GM12878 (cell line): Measurements from ENCODE around the gene UGT2B10. TPM values are rescaled to one million over a fixed set of nuclear protein-coding genes. Genes with fewer than 3 reads are reported as not detected.

Source experiments
- ATAC-seq: fragments of 200-7000 bp; cut with Tn5 transposase; 3 replicates; pipeline ENCODE4 v1.9.1; 2020; ENCODE audit warnings: mild to moderate bottlenecking, moderate library complexity
- BruUV-seq: library from RNA; stranded (reverse); fragments of 400-500 nt; replicated peaks from 2 replicates; lab custom pipeline; 2021; lab: Mats Ljungman, UMichigan
- CTCF ChIA-PET: fragments of 300-600 bp; sonication (Branson Sonifier 250); formaldehyde crosslinking; extraction: SDS; loops from one replicate; lab custom pipeline; 2021; ENCODE audit warnings: inconsistent platforms; lab: Yijun Ruan, JAX
- POLR2A ChIA-PET: fragments of 350-600 bp; formaldehyde crosslinking; extraction: SDS; loops from one replicate; lab custom pipeline; 2021; ENCODE audit warnings: inconsistent platforms; lab: Charles Lee
- RAD21 ChIA-PET: fragments of 300-600 bp; sonication (Branson Sonifier 250); formaldehyde crosslinking; loops from one replicate; lab custom pipeline; 2023; ENCODE audit warnings: antibody characterized with exemption; ENCODE audit not compliant: unreplicated experiment; lab: Charles Lee
- SMC1A ChIA-PET: fragments of 300-600 bp; sonication (Branson Sonifier 250); formaldehyde crosslinking; loops from one replicate; lab custom pipeline; 2023; ENCODE audit not compliant: unreplicated experiment, uncharacterized antibody; lab: Charles Lee
- DNase-seq: peaks from one replicate; pipeline ENCODE4 v3.0.0-alpha.2; 2011; ENCODE audit warnings: low read depth, low spot score
- FAIRE-seq: peaks from 3 replicates; lab custom pipeline; 2011; peaks lifted over from hg19 to GRCh38; lab: Jason Lieb, UNC
- H2AFZ ChIP-seq: 2 replicates; pipeline ENCODE4 v1.6.0; 2011; ENCODE audit warnings: low read depth, low read length, control low read depth; ENCODE audit not compliant: control insufficient read depth
- H3K27ac ChIP-seq: 2 replicates; pipeline ENCODE4 v1.5.1; 2011; ENCODE audit warnings: control low read depth; ENCODE audit not compliant: control insufficient read depth, insufficient read depth
- H3K27me3 ChIP-seq, 2 experiments: replicated peaks in 1 of 2; 2 replicates each; pipeline versions ENCODE4 v1.6.0 to v1.6.1; 2011; ENCODE audit warnings: low read length in 1 of 2; ENCODE audit not compliant: control insufficient read depth in 2 of 2, insufficient read depth in 2 of 2
- H3K36me3 ChIP-seq, 2 experiments: 2 replicates each; pipeline ENCODE4 v1.5.1; 2011; ENCODE audit warnings: low read length in 1 of 2; ENCODE audit not compliant: control insufficient read depth in 2 of 2, insufficient read depth in 2 of 2
- H3K4me1 ChIP-seq: 2 replicates; pipeline ENCODE4 v1.6.1; 2011; ENCODE audit warnings: mild to moderate bottlenecking, low read length, moderate library complexity, mixed read lengths; ENCODE audit not compliant: control insufficient read depth, insufficient read depth
- H3K4me2 ChIP-seq: 2 replicates; pipeline ENCODE4 v1.6.0; 2011; ENCODE audit warnings: control low read depth; ENCODE audit not compliant: control insufficient read depth, insufficient read depth
- H3K4me3 ChIP-seq: fragments of 200-600 bp; sonication (generic); 2 replicates; pipeline ENCODE4 v1.5.1; 2016
- H3K79me2 ChIP-seq: 2 replicates; pipeline ENCODE4 v1.6.0; 2011; ENCODE audit warnings: low read length; ENCODE audit not compliant: control insufficient read depth, insufficient read depth
- H3K9ac ChIP-seq: 2 replicates; pipeline ENCODE4 v1.8.0; 2011; ENCODE audit warnings: low read length, control low read depth, mixed read lengths; ENCODE audit not compliant: control insufficient read depth, insufficient read depth
- H3K9me3 ChIP-seq: replicated peaks from 3 replicates; pipeline ENCODE4 v1.5.1; 2011; ENCODE audit warnings: mild to moderate bottlenecking, low read length; ENCODE audit not compliant: control insufficient read depth, insufficient read depth
- H4K20me1 ChIP-seq: 2 replicates; pipeline ENCODE4 v1.6.0; 2011; ENCODE audit not compliant: control insufficient read depth, insufficient read depth
- ATF3 ChIP-seq: IDR thresholded peaks from 2 replicates; pipeline ENCODE4 v1.6.1; 2011; ENCODE audit warnings: low read depth, mild to moderate bottlenecking, low read length, moderate library complexity, borderline replicate concordance; ENCODE audit errors: extremely low read depth
- ATF7 ChIP-seq: fragments of 450-650 bp; IDR thresholded peaks from 2 replicates; pipeline ENCODE4 v1.6.1; 2016; ENCODE audit warnings: low read depth, mild to moderate bottlenecking
- E4F1 ChIP-seq: fragments of 450-650 bp; IDR thresholded peaks from 2 replicates; pipeline ENCODE4 v1.6.1; 2018; ENCODE audit warnings: borderline replicate concordance, mild to moderate bottlenecking; ENCODE audit not compliant: partially characterized antibody
- IKZF1 ChIP-seq: fragments of 450-650 bp; conservative IDR thresholded peaks from 2 replicates; pipeline ENCODE4 v1.6.1; 2017; ENCODE audit warnings: antibody characterized with exemption, mild to moderate bottlenecking
- IRF3 ChIP-seq: fragments of 450-650 bp; IDR thresholded peaks from 2 replicates; pipeline ENCODE4 v1.6.1; 2014; ENCODE audit warnings: mild to moderate bottlenecking
- KAT2A ChIP-seq: conservative IDR thresholded peaks from 2 replicates; pipeline ENCODE4 v1.6.1; 2011; ENCODE audit warnings: low read depth, low read length; ENCODE audit not compliant: control insufficient read depth
- NR2C2 ChIP-seq: IDR thresholded peaks from 2 replicates; pipeline ENCODE4 v1.6.1; 2011; ENCODE audit warnings: borderline replicate concordance, low read depth; ENCODE audit not compliant: control insufficient read depth, insufficient read length
- NRF1 ChIP-seq: conservative IDR thresholded peaks from 2 replicates; pipeline ENCODE4 v1.6.1; 2011; ENCODE audit warnings: mild to moderate bottlenecking, low read depth, low read length, improper control_type of control experiment
- SP1 ChIP-seq: IDR thresholded peaks from one replicate; pipeline ENCODE4 v1.6.1; 2011; ENCODE audit warnings: low read depth, low read length
- SREBF1 ChIP-seq: IDR thresholded peaks from 2 replicates; pipeline ENCODE4 v1.6.1; 2012; ENCODE audit warnings: mild to moderate bottlenecking, low read length
- STAT3 ChIP-seq: IDR thresholded peaks from 2 replicates; pipeline ENCODE4 v1.6.1; 2011; ENCODE audit warnings: low read depth, low read length, improper control_type of control experiment
- USF1 ChIP-seq: IDR thresholded peaks from 2 replicates; pipeline ENCODE4 v1.6.1; 2011; ENCODE audit warnings: borderline replicate concordance, low read depth, mild to moderate bottlenecking, moderate library complexity, mixed read lengths, low read length; ENCODE audit not compliant: insufficient read depth; ENCODE audit errors: extremely low read length
- ZNF592 ChIP-seq: fragments of 450-650 bp; IDR thresholded peaks from 2 replicates; pipeline ENCODE4 v1.6.1; 2017; ENCODE audit warnings: mild to moderate bottlenecking, moderate library complexity
- ZNF622 ChIP-seq: fragments of 450-650 bp; IDR thresholded peaks from 2 replicates; pipeline ENCODE4 v1.6.1; 2017; ENCODE audit warnings: mild to moderate bottlenecking, inconsistent platforms
- ZSCAN29 ChIP-seq: fragments of 450-650 bp; IDR thresholded peaks from 2 replicates; pipeline ENCODE4 v1.6.1; 2017; ENCODE audit warnings: mild to moderate bottlenecking, moderate library complexity
- WGBS: methylation state at CpG from one replicate; pipeline ENCODE4 v1.1.6; 2016; ENCODE audit warnings: low lambda C conversion rate; ENCODE audit not compliant: insufficient replicate concordance, insufficient coverage; ENCODE audit errors: missing lambda C conversion rate; 5-methylcytosine and 5-hydroxymethylcytosine counted together
- in situ Hi-C: fragments of 300-500 bp; cut with MboI; formaldehyde crosslinking; loops from 9 replicates; pipeline ENCODE4 v1.14.3; 2018; ENCODE audit warnings: mixed read lengths
- intact Hi-C: fragments of 100-400 bp; cut with micrococcal nuclease; formaldehyde crosslinking; loops from one replicate; pipeline ENCODE4 v1.14.2; 2022; ENCODE audit not compliant: unreplicated experiment
- polyA plus RNA-seq, 11 experiments: library from polyadenylated mRNA; depleted of rRNA in 4 of 11; unstranded in 6 of 11; stranded (reverse) in 5 of 11; fragments of >200 nt; fragmentation: Nextera tagmentation in 4 of 11; fragmentation: Illumina TruSeq in 1 of 11; extraction: Ambion mirVana in 4 of 11; extraction: Trizol in 1 of 11; gene quantifications; 1 replicate in 1 of 11; 2 replicates in 10 of 11; pipeline versions ENCODE4 v1.2.1 to v1.2.3, GENCODE V29; 2011 to 2016; ENCODE audit warnings: inconsistent platforms in 2 of 11, missing spikeins in 2 of 11, low read depth in 1 of 11
- total RNA-seq, 4 experiments: library from RNA; depleted of rRNA in 3 of 4; stranded (reverse); fragments of >200 nt in 3 of 4; fragmentation: Illumina TruSeq in 1 of 4; extraction: Trizol in 1 of 4; gene quantifications; 2 replicates each; pipeline versions ENCODE4 v1.2.1 to v1.2.3, GENCODE V29; 2013 to 2021

Gene UGT2B10
- total and polyA plus RNA-seq, 10 of the 15 experiments (the other 5 are each of a cell fraction or from before 2014, with no cell fraction given): not detected

- TF ChIP-seq IRF3 (no peak), KAT2A (no peak)
Measured at GRCh38 chr4:68797048-68797447, 18.7 kb upstream of the UGT2B10 start (continued).

GRCh38 chr4:68797618-68798017, 18.2 kb upstream of the UGT2B10 start:
- Histone ChIP-seq H3K79me2 (no peaks in the 10 kb centered on the region), H3K9me3 (no peaks in the 10 kb centered on the region), H3K4me2 (no peak overlapping the region), H3K27ac (no peak overlapping the region), H3K36me3 (no peaks in the 10 kb centered on the region), H4K20me1 (no peaks in the 10 kb centered on the region), H3K27me3 (no peaks in the 10 kb centered on the region), H3K9ac (no peak overlapping the region), H3K4me1 (no peaks in the 10 kb centered on the region), H2AFZ (no peak overlapping the region), H3K4me3 (no peak overlapping the region)
- BruUV-seq: no TSS peak
- in situ Hi-C loops (no loop called here), intact Hi-C loops (no loop called here)
- CTCF ChIA-PET: no interaction called here
- SMC1A ChIA-PET: interaction anchor here (0.9 kb wide), 1 partner anchor 568 kb away, joined by 3 read pairs; no protein-coding TSS in a partner anchor
- no peak for DNase-seq
- RAD21 ChIA-PET: no interaction called here
- WGBS: 2% methylated on average over 3 of the region's 3 CpGs
- ATAC-seq: no peak
- POLR2A ChIA-PET: no interaction called here
- no peak for FAIRE-seq
- TF ChIP-seq STAT3 (no peak), ZNF592 (no peak), ZNF622 (no peak), ATF3 (no peak), ATF7 (no peak), NR2C2 (no peak), IKZF1 (no peak), SP1 (no peak), NRF1 (no peak), USF1 (no peak), ZSCAN29 (no peak), SREBF1 (no peak), E4F1 (no peak)
